GM12864 (cell line): Measurements from ENCODE around the gene TGFB2.

ENCODE experiments used
- DNase-seq: peaks from one replicate; pipeline ENCODE4 v3.0.0-alpha.2; 2011; ENCODE audit warnings: low read depth
- H3K4me3 ChIP-seq: 2 replicates; pipeline ENCODE4 v1.5.1; 2011; ENCODE audit warnings: mild to moderate bottlenecking, low read depth, low read length, control low read depth
- CTCF ChIP-seq: IDR thresholded peaks from 2 replicates; pipeline ENCODE4 v1.5.1; 2011; ENCODE audit warnings: low read depth, mild to moderate bottlenecking, moderate library complexity, low read length, control low read depth, inconsistent platforms; ENCODE audit errors: missing control alignments

Gene TGFB2

GRCh38 chr1:218444588-218444987, 99.5 kb downstream of the TGFB2 start:
- no peak for DNase-seq
- H3K4me3 ChIP-seq = no peak overlapping the region
- TF ChIP-seq CTCF = no peak

GRCh38 chr1:218447010-218447689, 102.0 kb downstream of the TGFB2 start:
- no peak for DNase-seq
- no peak for TF ChIP-seq CTCF
- no peak overlapping the region for H3K4me3 ChIP-seq

GRCh38 chr1:218451415-218451814, 106.3 kb downstream of the TGFB2 start:
- no peak for TF ChIP-seq CTCF
- no peak for DNase-seq
- no peak overlapping the region for H3K4me3 ChIP-seq

GRCh38 chr1:218454700-218455282, 109.7 kb downstream of the TGFB2 start:
- no peak for TF ChIP-seq CTCF
- H3K4me3 ChIP-seq = no peak overlapping the region
- DNase-seq = no peak

- no peak for TF ChIP-seq CTCF
- no peak for DNase-seq
- no peak overlapping the region for H3K4me3 ChIP-seq
These were observed 111.3 kb downstream of the TGFB2 start for GRCh38 chr1:218456444-218456843.

- TF ChIP-seq CTCF = no peak
- H3K4me3 ChIP-seq = no peak overlapping the region
- no peak for DNase-seq
These were observed 114.3 kb downstream of the TGFB2 start for GRCh38 chr1:218459450-218459849.
